Midbrain (tissue), 1 donor: ENCODE measurements around the gene MED12.

Experiments used
- DNase-seq: peaks from one replicate; lab custom pipeline; 2025; lab: John Stamatoyannopoulos, UW

The MED12 gene

GRCh38 chrX:71107245-71107644, 11.2 kb upstream of the MED12 start:
- DNase-seq = no peak

GRCh38 chrX:71107762-71108360, 10.5 kb upstream of the MED12 start:
- no peak for DNase-seq

- no peak for DNase-seq
Measured at GRCh38 chrX:71109051-71109450, 9.3 kb upstream of the MED12 start.

- no peak for DNase-seq
Measured at GRCh38 chrX:71111141-71111843, 7.1 kb upstream of the MED12 start, which contains the start of gene IL2RG. Gene IL2RG (minus strand): TSS chrX:71111577. CDS start chrX:71111539, 38 bp downstream.

GRCh38 chrX:71111921-71112431, 6.4 kb upstream of the MED12 start:
- DNase-seq = no peak

GRCh38 chrX:71117358-71117757, 1.0 kb upstream of the MED12 start:
- no peak for DNase-seq

GRCh38 chrX:71118985-71119535, 664 bp downstream of the MED12 start:
- no peak for DNase-seq

- DNase-seq = no peak
Measured at GRCh38 chrX:71128166-71128833, 9.9 kb downstream of the MED12 start.

- peak; percentile 70 for DNase-seq
Measured at GRCh38 chrX:71128915-71129765, 10.7 kb downstream of the MED12 start.

GRCh38 chrX:71131510-71131909, 13.1 kb downstream of the MED12 start:
- no peak for DNase-seq

- no peak for DNase-seq
Measured at GRCh38 chrX:71140440-71140839, 22.0 kb downstream of the MED12 start.

GRCh38 chrX:71143508-71143907, 25.1 kb downstream of the MED12 start:
- DNase-seq = peak; percentile 33

- DNase-seq = peak; percentile 56
Measured at GRCh38 chrX:71144651-71145050, 26.3 kb downstream of the MED12 start, which contains the start of gene NLGN3. Gene NLGN3 (plus strand): TSS chrX:71144841. CDS start chrX:71147750, 2,909 bp downstream.

GRCh38 chrX:71147496-71148277, 29.3 kb downstream of the MED12 start:
- DNase-seq = no peak

GRCh38 chrX:71148278-71148663, 29.9 kb downstream of the MED12 start:
- DNase-seq = no peak

GRCh38 chrX:71151366-71151765, 33.0 kb downstream of the MED12 start:
- no peak for DNase-seq

- DNase-seq = no peak
Measured at GRCh38 chrX:71154196-71154595, 35.8 kb downstream of the MED12 start.

- DNase-seq = no peak
Measured at GRCh38 chrX:71154641-71155040, 36.2 kb downstream of the MED12 start.

GRCh38 chrX:71158603-71159002, 40.2 kb downstream of the MED12 start:
- no peak for DNase-seq

GRCh38 chrX:71159335-71159734, 40.9 kb downstream of the MED12 start:
- DNase-seq = no peak

GRCh38 chrX:71160475-71160874, 42.1 kb downstream of the MED12 start:
- DNase-seq = no peak
